Stromal cell of bone marrow (primary cell): Measurements from ENCODE around the gene TXNDC12.

Source experiments
- DNase-seq: peaks from one replicate; pipeline ENCODE4 v3.0.0-alpha.2; 2012; ENCODE audit warnings: low read depth

The TXNDC12 gene

DNA sequence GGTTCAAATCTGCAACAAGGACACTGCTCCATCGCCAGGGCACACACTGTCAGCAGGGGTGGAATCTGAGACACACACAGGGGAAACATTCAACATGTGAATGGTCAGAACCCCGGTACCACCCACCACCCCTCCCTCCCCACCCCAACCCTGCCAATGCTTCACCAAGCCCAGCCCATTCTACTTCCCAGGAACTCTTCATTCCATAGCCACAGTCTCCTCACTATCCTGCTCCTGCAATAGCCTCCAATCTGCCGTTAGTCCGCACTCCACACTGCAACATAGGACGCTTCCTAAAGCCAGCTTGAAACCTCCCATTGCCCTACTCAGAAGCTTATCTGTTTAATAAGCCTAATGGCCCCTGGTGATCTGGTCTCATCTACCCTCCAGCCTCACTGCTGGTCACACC lies 57.0 kb downstream of the TXNDC12 start:
- no peak for DNase-seq

DNA sequence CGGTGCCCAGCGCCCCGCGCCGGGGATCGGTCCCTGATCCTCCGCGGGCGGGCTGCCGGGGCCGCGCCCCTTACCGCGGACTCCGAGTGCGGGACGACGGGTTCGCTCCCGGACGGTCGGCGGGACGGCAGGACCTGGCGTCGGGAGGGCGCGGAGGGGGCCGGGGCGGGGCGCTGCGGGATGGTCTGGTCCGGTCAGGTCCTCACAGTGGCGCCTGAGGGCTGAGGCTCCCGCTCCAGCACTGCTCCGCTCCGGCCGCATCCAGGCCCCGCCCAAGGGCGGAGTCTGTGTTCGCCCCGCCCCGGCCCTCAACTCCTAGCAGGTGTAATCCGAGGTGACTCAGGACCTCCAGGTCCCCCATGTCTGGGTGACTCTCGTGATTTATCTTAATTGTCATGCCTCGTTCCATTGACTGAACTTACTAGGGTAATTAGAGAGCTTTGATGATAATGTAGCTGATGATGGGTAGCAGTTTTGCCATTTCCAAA lies 64.5 kb downstream of the TXNDC12 start, which contains the start of gene RAB3B:
TSS of gene RAB3B (minus strand) at position 223 of the 488 bp plus-strand sequence. CDS start 13,583 bp downstream, outside the sequence.
- no peak for DNase-seq

DNA sequence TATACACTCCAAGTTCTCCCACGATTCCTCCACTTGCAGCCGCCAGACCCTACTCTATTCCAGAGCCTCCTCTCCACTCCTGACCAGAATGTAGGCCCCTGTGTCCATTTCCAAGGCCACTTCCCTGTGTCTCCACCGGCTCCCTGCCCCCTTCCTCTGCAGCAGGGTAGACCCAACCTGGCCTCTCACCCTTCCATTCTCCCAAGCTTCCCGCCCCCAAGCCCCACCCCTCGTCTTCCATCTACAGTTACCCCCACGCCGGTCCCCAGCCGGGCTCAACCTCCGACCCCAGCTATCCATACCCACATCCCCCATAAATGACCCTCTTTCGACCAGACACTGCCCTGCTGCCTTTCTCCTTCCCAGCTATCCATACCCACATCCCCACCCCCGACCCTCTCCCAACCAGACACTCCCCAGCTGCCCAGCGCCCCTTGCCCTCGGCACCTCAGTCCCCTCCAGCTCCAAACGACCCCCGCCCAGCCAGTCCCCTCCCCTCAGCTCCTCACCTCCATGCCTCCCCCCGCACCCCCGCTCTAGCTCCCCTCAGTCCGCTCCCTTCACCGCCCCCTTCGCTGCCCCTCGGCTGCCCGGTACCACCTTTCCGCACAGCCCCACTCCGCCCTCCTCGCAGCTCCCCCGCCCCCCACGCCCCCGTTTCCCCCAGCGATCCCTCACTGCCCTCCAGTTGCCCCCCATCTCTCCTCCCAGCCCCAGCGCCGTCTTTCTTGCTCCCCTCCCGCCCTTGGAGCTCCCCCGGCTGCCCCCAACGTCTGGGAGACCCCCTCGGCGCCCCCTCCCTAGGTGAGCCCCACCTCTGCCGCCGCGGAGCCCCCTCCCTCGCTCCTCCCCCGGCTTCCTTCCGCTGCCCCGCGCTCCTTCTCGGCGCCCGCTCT lies 65.2 kb downstream of the TXNDC12 start:
- no peak for DNase-seq

DNA sequence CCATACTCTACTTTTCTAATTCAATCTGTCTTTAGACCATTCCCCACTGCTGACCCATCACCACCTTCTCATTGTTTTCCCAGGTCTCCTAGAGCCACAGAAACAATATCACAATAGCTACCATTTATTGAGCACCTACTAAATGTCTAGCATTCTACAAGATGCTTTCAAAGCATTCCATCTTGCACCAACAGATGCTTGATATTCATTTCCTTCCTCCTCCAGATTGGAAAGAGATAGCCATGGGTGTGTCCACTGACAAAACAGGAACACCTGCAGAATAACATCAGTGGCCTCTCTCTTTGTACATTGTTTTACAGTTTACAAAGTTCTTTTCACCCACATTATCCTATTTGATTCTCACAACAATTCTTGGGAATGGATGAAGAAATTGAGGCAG lies 66.7 kb downstream of the TXNDC12 start:
- no peak for DNase-seq

DNA sequence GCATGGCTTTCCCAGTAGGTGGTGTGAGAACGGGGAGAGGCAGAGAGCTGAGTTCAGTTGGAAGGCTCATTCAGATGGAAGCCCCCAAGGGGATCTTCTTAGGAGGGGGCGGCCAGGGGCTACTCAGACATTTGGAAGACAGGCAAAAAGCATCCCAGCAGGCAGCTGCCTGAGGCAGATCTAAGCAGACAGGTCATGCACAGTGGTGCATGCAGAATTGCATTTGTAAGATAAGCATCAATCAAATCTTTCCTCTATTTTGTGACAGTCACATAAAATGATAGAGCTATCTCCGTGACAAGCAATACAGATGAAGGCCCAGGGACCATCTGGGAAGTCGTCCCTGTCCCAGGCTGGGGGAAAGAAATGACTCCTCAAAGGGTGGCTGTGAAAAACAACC lies 68.3 kb downstream of the TXNDC12 start:
- DNase-seq = no peak

DNA sequence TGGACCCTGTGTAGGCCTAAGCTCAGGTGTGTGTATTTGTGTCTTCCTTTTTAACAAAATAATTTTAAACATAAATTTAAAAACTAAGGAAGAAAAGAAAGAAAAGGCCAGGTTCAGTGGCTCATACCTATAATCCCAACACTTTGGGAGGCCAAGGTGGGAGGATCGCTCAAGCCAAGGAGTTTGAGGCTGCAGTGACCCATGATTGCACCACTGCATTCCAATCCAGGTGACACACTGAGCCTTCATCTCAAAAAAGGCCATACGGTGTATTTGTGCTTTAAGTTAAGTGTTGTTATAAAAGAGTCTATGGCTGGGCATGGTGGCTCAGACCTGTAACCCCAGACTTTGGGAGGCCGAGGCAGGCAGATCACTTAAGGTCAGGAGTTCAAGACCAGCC lies 72.8 kb downstream of the TXNDC12 start:
- DNase-seq = no peak

DNA sequence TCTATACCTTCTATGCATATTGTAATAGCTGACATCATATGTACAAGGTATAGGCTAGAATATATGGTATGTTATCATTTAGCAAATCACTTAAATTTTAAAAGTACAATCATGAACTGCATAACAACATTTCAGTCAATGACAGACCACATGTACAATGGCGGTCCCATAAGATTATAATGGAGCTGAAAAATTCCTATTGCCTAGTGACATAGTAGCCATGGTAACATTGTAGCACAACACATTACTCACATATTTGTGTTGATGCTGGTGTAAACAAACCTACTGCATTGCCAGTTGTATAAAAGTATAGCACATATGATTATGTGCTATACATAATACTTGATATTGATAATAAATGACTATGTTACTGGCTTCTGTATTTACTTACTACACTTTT lies 73.4 kb downstream of the TXNDC12 start:
- DNase-seq = no peak

DNA sequence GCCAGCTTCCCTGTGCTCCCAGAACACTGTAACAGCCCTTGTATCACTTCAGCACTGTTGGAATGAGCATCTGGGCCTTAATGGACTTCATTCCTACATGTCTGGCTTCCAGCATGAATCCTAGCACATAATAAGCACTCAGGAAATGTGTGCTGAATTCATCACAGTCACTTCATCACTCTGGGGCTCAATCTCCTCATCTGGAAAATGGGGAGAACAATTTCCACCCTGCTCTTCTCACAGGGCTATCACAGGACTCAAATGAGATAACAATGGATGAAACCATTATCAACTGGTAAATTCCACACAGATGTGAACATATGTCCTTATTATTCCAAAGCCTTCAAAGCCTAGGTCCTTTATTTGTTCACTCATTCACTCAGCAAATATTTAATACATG lies 76.9 kb downstream of the TXNDC12 start:
- no peak for DNase-seq

DNA sequence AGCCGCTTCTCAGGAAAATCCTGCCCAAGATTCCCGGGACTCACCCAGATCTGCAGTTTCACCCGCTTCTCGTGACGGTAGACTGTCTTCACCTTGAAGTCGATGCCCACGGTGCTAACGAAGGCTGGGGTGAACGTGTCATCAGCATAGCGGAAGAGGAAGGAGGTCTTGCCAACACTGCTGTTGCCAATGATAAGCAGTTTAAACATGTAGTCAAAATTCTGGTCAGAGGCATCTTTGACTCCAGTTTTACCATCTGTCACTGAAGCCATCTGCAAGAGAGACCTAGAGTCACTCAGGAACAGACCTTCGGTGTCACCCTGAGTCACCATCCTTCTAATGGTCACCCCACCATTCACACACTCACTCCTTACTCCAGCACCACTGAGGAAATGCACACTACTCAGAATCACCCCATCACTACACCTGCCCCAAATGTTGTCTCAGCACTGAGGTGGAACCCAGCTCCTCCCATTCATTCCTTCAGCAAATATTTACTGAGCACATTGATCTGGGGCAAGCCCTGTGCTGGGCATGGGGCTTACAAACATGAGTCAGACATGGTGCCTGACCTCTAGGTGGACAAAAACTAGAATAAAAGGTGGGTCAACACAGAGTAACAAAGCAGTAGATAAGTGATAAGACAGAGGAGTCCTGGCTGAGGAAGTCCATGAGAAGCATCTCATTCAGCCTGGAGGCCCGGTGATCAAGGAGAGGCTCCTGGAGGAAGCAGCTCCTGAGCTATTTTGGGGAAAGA lies 78.0 kb downstream of the TXNDC12 start:
- no peak for DNase-seq

DNA sequence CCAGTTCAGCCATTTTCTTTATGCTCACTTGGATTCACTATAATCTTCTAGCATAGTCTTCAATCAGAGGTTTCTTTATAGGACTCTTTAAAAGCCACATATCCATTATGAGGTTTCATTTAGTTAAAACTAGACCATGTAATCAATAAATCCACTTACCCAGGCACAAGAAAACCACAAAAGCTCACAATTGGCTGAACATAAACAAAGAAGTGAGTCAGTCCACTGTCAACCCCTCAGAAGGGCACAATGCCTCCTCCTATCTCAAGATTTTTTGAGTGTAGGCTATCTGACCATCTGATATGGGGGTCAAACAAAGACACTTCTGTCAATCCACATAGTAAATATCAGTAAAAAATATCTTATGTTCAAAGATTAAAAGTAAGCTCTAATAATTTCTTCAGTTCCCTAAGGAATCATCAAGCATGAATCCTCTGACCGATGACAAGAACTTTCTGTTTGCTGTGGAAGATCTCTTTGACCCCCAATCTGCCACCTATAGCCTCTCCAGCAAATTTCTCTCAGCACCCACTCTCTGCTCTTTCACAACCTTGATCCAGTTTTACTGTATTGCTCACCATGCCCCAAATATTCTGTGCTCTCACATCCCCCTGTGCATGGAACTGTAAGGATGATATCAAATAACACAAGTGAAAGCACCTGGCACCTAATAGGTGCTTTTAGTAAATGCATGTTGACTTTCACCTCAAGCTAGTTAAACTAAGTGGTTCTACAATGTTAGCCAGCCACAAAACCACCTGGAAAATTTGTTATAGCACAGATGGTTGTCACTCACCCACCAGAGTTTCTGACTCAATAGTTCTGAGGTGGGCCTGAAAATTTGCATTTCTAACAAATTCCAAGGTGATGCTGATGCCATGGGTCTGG lies 81.2 kb downstream of the TXNDC12 start:
- DNase-seq = no peak
